NCI-H82 treated with DMSO at 0.1 percent for 48 hours (cell line): ENCODE measurements around the gene LYG2.
"Not testable (repeated sequence)": the region's sequence is repeated elsewhere in the genome, so short reads cannot be mapped to it uniquely, and the experiment has no call there.

Experiments used
- DNase-seq: peaks from one replicate; lab custom pipeline; 2025; ENCODE audit not compliant: unreplicated experiment; lab: John Stamatoyannopoulos, UW

Gene LYG2

GRCh38 chr2:99255491-99256318 is at the start of gene LYG2:
Gene LYG2, minus strand, starts transcription at chr2:99255666. Its CDS starts 1,406 bp downstream, at chr2:99254260.
- no peak for DNase-seq

DNA sequence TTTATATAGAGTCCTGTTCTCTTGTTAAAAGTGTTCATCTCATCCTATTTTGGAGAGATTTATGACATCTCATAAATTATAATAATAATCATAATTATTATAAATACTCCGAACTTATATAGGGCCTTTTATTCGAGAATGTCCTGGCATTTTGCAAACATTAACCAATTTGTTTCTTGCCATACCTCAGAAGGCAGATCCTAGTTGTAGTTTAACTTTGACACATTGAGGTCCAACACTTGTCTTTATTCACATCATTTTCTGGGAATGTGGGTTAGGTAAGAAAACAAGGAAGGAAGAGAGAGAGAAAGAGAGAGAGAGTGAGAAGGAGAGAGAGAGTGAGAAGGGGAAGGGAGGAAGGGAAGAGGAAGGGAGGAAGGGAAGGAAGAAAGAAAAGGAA is 45.6 kb upstream of the LYG2 start, which contains the start of gene LYG1:
Gene LYG1, minus strand, starts transcription at position 101 of the 400 bp plus-strand sequence. CDS start 5,527 bp downstream, outside the sequence.
- DNase-seq: not testable (repeated sequence)

- no peak for DNase-seq
These were observed 44.1 kb upstream of the LYG2 start for GRCh38 chr2:99299580-99299979.

- DNase-seq: no peak
These were observed 42.5 kb upstream of the LYG2 start for GRCh38 chr2:99297994-99298393.

DNA sequence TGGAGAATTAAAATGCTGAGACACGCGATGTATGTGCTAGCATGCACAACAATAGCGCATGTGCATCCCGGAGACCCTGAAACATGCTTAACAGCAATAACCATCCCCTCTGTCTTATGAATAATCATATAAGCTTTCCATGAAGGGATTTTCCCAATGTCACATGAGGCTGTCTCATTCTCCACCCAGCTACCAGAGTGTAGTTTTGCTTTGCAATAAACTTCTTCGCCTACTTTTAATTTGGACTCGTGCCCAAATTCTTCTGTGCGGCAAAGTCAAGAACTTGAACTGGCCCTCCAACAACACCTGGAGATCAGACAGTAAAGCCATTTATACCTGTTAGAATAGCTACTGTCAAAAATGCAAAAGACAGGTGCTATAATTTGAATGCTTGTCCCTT is 30.1 kb upstream of the LYG2 start:
- no peak for DNase-seq

- DNase-seq: no peak
These were observed 24.7 kb upstream of the LYG2 start for GRCh38 chr2:99279969-99280695.

GRCh38 chr2:99278793-99279291 is 23.4 kb upstream of the LYG2 start:
- no peak for DNase-seq

DNA sequence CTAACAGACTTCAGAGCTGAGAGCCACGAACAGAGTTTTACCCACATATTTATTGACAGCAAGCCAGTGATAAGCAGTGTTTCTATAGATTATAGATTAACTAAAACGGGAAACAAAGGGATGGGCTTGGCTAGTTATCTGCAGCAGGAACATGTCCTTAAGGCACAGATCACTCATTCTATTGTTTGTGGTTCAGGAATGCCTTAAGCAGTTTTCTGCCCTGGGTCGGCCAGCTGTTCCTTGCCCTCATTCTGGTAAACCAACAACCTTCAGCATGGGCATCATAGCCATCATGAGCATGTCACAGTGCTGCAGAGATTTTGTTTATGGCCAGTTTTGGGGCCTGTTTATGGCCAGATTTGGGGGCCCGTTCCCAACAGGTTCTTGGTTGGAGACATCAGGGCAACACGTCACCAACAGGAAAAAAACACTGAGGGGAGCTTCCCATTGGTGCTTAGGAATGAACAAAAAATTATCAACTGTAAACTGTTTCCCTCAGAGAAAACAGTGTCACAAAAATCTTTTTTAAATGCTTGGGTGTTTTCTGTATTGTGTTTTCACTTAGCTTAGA is 22.8 kb upstream of the LYG2 start:
- not testable (repeated sequence) for DNase-seq

DNA sequence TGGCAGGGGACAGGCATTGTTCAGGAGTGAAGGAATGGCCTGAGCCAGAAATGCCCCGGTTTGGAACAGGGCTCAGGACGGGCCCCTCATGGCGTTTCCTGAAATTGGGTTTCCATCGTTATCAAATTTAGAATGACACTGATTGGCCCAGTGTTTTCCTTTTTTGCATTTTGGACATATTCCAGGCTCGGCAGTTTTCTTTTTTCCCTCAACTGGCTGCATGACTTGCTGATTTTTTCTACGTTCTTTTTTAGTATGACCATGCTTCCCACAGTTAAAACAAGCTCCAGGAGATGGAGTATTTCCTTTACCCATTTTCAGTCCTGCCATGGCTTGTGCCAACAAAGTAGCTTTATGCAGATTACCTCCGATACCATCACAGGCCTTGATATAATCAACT is 20.4 kb upstream of the LYG2 start:
- no peak for DNase-seq

- no peak for DNase-seq
These were observed 5.8 kb upstream of the LYG2 start for GRCh38 chr2:99261242-99261641.

GRCh38 chr2:99260184-99260583 is 4.7 kb upstream of the LYG2 start:
- DNase-seq: no peak

GRCh38 chr2:99259465-99259864 is 4.0 kb upstream of the LYG2 start:
- DNase-seq: no peak

- DNase-seq: no peak
These were observed 1.2 kb upstream of the LYG2 start for GRCh38 chr2:99256677-99257076.

GRCh38 chr2:99249951-99250350 is 5.5 kb downstream of the LYG2 start:
- no peak for DNase-seq

GRCh38 chr2:99242151-99242550 is 13.3 kb downstream of the LYG2 start:
- no peak for DNase-seq

DNA sequence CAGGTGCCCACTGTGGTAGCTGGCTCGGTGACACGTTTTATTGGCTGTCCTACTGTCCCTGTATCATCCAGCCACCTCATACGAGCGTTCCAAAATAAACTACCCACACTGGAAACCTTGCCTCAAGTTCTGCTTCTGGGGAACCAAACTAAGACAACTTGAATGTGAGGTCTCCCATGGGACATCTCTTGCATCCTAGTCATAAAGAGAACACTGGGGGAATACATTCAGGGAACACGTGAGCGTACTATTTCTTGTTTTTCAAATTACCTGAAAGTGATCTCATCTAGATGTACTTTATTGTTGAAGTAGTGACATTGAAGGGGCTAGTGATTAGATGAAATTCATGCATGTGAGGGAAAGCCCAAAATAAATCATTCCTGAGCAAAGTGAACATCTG is 15.0 kb downstream of the LYG2 start:
- DNase-seq: no peak

DNA sequence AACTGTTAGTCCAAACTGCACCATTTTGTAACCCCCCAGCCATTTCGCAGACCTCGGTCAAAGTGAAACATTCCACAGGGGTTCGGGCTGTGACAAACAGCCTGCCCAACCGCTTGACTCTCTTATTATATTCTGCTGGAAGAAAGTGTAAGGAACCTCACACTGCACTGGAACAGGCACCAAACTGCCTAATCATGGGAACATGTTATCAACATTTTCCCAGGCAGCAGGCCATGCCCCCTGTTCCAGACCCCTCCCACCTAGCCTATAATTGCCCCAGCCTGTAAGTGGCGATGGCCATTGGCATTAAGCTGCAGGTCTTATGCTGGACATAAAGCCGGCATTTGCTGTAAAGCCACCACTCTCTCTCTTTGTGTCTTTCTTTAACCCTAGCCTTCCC is 16.9 kb downstream of the LYG2 start:
- DNase-seq: no peak

DNA sequence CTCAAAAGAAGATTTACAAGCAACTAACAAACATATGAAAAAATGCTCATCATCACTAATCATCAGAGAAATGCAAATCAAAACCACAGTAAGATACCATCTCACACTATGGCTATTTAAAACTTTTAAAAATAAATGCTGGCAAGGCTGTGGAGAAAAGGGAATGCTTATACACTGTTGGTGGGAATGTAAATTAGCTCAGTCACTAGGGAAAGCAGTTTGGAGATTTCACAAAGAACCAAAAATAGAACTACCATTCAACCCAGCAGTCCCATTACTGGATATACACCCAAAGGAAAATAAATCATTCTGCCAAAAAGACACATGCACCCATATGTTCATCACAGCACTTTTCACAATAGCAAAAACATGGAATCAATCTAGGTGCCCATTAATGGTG is 22.3 kb downstream of the LYG2 start:
- not testable (repeated sequence) for DNase-seq

- no peak for DNase-seq
These were observed 37.5 kb downstream of the LYG2 start for GRCh38 chr2:99217929-99218501.

DNA sequence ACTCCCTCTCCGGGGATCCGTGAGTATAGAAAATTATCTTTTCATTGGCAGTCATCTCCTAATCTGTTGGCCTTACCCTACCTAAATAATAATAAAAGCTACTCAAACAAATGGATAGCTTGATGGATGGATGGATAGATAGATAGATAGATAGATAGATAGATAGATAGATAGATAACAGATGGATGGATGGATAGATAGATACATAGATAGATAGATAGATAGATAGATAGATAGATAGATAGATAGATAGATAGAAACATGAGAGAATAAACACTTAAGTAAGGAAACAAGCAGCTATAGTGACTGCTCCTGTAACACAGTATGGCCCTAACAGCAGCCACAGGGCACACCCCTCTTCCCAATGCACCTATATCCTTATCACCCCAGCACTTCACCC is 39.4 kb downstream of the LYG2 start:
- DNase-seq: no peak

GRCh38 chr2:99205491-99205890 is 50.0 kb downstream of the LYG2 start:
- no peak for DNase-seq
